GM21447 (cell line): ENCODE measurements around the gene PRC1.
"Not testable (repeated sequence)": the region's sequence is repeated elsewhere in the genome, so short reads cannot be mapped to it uniquely, and the experiment has no call there.

Experiments used
- ATAC-seq: cut with Tn5 transposase; IDR thresholded peaks from one replicate; pipeline ENCODE4 v1.9.1; 2021; ENCODE audit not compliant: unreplicated experiment

Gene PRC1

GRCh38 chr15:90994417-90995311 is at the start of gene PRC1:
TSS of gene PRC1 (minus strand) at chr15:90994535. CDS start at chr15:90994417, 118 bp downstream.
- peak; percentile 93 for ATAC-seq

- no peak for ATAC-seq
Measured at GRCh38 chr15:91043202-91043874, 49.0 kb upstream of the PRC1 start.

- no peak for ATAC-seq
Measured at GRCh38 chr15:91040856-91041255, 46.5 kb upstream of the PRC1 start.

GRCh38 chr15:91039996-91040395 is 45.7 kb upstream of the PRC1 start:
- no peak for ATAC-seq

- no peak for ATAC-seq
Measured at GRCh38 chr15:91032919-91033803, 38.8 kb upstream of the PRC1 start.

GRCh38 chr15:91031796-91032195 is 37.5 kb upstream of the PRC1 start:
- no peak for ATAC-seq

- ATAC-seq, result no peak
Measured at GRCh38 chr15:91027677-91028076, 33.3 kb upstream of the PRC1 start.

GRCh38 chr15:91023720-91024119 is 29.4 kb upstream of the PRC1 start:
- ATAC-seq, result no peak

- ATAC-seq, result no peak
Measured at GRCh38 chr15:91022832-91023129, 28.4 kb upstream of the PRC1 start.

GRCh38 chr15:91022075-91022831 is 27.9 kb upstream of the PRC1 start, which contains the start of gene VPS33B:
TSS of gene VPS33B (minus strand) at chr15:91022594. CDS start at chr15:91022249, 345 bp downstream.
- ATAC-seq, result peak; percentile 77

- ATAC-seq, result peak; percentile 6
Measured at GRCh38 chr15:91021516-91022074, 27.3 kb upstream of the PRC1 start.

GRCh38 chr15:91018158-91018557 is 23.8 kb upstream of the PRC1 start:
- ATAC-seq, result no peak

GRCh38 chr15:91017716-91018115 is 23.4 kb upstream of the PRC1 start:
- ATAC-seq, result no peak

GRCh38 chr15:91013701-91014100 is 19.4 kb upstream of the PRC1 start:
- not testable (repeated sequence) for ATAC-seq

- ATAC-seq, result no peak
Measured at GRCh38 chr15:91007266-91007665, 12.9 kb upstream of the PRC1 start.

GRCh38 chr15:91001209-91001608 is 6.9 kb upstream of the PRC1 start:
- no peak for ATAC-seq

- no peak for ATAC-seq
Measured at GRCh38 chr15:90998737-90999136, 4.4 kb upstream of the PRC1 start.

- ATAC-seq, result peak; percentile 10
Measured at GRCh38 chr15:90994059-90994416, 297 bp downstream of the PRC1 start.

- ATAC-seq, result no peak
Measured at GRCh38 chr15:90991587-90992285, 2.6 kb downstream of the PRC1 start.

- ATAC-seq, result no peak
Measured at GRCh38 chr15:90990446-90990845, 3.9 kb downstream of the PRC1 start.
